Measurements from ENCODE around the gene GPBP1L1. TPM values are rescaled to one million over a fixed set of nuclear protein-coding genes. Genes with fewer than 3 reads are reported as not detected.

GPBP1L1 gene
- total RNA-seq, 2 donors from 2014 or later, result 124 to 152 TPM

DNA sequence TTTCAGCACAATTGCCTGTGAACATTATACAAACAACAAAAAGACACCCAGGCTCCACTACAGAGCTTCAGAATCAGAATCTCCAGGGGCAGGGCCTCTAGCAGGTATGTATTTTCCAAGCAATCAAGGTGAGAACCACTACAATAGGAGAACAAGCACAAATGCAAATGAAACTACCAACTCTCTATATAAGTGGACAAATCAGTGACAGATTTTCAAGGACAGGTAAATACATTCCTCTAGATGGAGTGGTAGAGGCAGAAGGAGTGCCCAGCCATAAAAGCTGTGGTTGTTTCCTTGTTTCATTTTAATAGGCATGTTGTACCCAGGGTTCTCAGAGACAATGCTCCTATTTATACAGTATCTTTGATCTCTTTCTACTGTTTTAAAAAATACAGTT lies 42.4 kb downstream of the GPBP1L1 start:
- ATAC-seq, result no peak

DNA sequence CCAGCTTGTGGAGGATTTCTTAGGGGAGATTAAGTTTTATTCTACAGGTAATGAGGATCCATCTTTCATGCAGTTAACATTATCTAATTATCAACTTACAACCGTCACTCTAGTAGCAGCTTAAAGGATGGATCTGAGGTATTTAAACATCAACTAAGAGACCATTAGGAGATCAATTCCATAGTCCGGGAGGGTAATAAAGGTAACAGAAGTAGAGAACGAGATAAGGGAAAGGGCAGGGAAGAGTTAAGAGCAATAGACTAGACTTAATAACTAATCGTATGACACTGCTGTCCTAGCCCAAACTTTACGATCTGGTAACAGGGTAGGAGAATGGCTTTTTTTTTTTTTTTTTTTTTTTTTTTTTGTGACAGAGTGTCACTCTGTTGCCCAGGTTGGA lies 43.0 kb downstream of the GPBP1L1 start:
- no peaks in the 10 kb centered on the region for H3K9me3 ChIP-seq (ENCODE audit: control insufficient read depth, low read length, poor library complexity, severe bottlenecking)
- Mint-ChIP-seq H3K36me3 (ENCODE audit: low read depth) (peaks cover 2% of the 10 kb centered on the region), H3K4me1 (peaks cover 9% of the 10 kb centered on the region), H3K27me3 (no peaks in the 10 kb centered on the region), H3K27ac (peak overlapping the region; percentile 14), H3K4me3 (no peak overlapping the region)
- DNase-seq (no peak), ATAC-seq (no peak)

More for the DNA sequence above, 42.4 kb downstream of the GPBP1L1 start:
- H3K9me3 ChIP-seq (ENCODE audit: control insufficient read depth, low read length, poor library complexity, severe bottlenecking), result no peaks in the 10 kb centered on the region
- peaks cover 2% of the 10 kb centered on the region for H3K36me3 Mint-ChIP-seq (ENCODE audit: low read depth)
- peak overlapping the region; percentile 6 for H3K27ac Mint-ChIP-seq
- no peak overlapping the region for H3K4me3 Mint-ChIP-seq
- no peak for DNase-seq
- H3K4me1 Mint-ChIP-seq, result peaks cover 10% of the 10 kb centered on the region
- H3K27me3 Mint-ChIP-seq, result no peaks in the 10 kb centered on the region

DNA sequence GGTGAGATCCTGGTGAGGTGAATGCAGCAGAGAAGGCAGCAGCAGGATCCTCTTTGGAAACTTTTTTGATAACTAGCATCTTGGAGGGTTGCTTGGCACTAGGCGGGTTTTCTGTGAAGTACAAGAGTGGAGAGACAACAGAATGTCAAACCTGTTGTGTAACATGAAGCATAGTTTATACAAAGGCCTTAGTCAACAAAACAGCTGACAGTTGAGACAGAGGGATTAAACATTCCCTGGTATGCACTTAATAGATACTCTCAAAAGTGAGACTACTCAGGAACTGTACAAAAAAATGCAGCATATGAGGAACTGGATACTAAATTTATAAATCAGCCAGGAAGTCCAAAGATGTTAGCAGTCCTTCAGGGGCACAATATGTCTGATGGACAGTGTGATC lies 46.0 kb downstream of the GPBP1L1 start:
- no peak for ATAC-seq
- no peaks in the 10 kb centered on the region for H3K27me3 Mint-ChIP-seq
- peaks cover 6% of the 10 kb centered on the region for H3K4me1 Mint-ChIP-seq
- peaks cover 2% of the 10 kb centered on the region for H3K36me3 Mint-ChIP-seq (ENCODE audit: low read depth)
- H3K9me3 ChIP-seq (ENCODE audit: control insufficient read depth, low read length, poor library complexity, severe bottlenecking), result no peaks in the 10 kb centered on the region
- H3K27ac Mint-ChIP-seq, result peak overlapping the region; percentile 83
- no peak for DNase-seq
- no peak overlapping the region for H3K4me3 Mint-ChIP-seq

DNA sequence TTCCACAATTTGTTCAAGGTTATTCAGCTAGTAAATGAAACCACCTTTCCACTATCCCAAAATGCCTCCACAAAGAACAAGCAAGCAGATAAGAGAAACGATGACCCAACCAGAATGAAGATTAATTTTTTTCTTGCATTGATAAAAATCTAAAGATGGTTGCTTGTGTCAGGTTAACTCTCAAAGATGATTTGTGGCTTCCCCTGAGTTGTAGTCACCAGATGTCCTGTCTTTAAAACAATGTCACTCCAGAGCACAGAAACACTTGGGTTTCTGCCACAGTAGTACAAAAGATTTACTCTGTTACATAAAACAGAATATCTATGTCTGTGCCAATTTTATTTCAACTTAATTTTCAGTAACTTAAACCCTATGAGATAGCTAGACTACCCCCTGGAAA lies 51.1 kb downstream of the GPBP1L1 start:
- Mint-ChIP-seq H3K27me3 (no peaks in the 10 kb centered on the region), H3K36me3 (ENCODE audit: low read depth) (peaks cover 9% of the 10 kb centered on the region), H3K27ac (no peak overlapping the region), H3K4me1 (peaks cover 3% of the 10 kb centered on the region), H3K4me3 (no peak overlapping the region)
- no peak for ATAC-seq
- no peaks in the 10 kb centered on the region for H3K9me3 ChIP-seq (ENCODE audit: control insufficient read depth, low read length, poor library complexity, severe bottlenecking)
- no peak for DNase-seq

DNA sequence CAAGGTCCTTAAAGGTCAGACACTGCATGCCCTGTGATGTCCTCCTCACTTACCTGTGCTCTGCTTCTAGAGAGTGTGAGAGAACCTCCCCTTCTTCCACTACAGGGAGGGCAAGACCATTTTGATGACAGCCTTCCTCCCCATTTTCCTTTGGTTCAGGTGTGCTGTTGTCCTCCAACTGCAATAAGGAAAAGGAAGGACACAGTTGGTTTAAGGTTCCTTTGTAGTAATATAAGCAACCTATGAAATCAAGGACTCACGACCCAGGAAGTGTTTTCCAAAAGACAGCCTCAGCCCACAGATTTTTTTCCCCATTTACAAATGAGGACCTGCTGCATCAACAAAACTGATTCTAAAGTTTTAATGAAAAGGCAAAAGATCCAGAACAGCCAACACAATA lies 55.9 kb downstream of the GPBP1L1 start:
- Mint-ChIP-seq H3K4me1 (peaks cover 3% of the 10 kb centered on the region), H3K27ac (no peak overlapping the region), H3K4me3 (no peak overlapping the region), H3K36me3 (ENCODE audit: low read depth) (peaks cover 7% of the 10 kb centered on the region), H3K27me3 (no peaks in the 10 kb centered on the region)
- H3K9me3 ChIP-seq (ENCODE audit: control insufficient read depth, low read length, poor library complexity, severe bottlenecking), result no peaks in the 10 kb centered on the region
- DNase-seq (no peak), ATAC-seq (no peak)

DNA sequence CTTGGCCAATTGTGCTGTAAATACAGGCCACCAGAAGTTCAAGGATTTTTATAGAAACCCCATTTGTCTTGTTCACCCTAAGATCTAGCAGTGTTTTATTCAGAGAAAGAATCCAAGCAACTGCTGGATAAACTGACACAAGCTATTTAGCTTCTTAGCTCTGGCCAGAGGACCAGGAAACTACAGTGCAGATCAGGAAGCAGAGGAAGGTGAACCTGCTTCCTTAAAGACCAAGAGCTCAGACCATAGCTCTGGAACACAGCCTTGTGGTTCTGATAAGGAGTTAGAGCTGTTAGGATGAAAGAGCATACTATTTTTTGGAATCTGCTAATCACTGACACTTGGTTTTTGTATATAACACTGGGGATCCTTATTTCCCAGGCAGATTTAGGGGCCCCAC lies 57.3 kb downstream of the GPBP1L1 start:
- Mint-ChIP-seq H3K27ac (no peak overlapping the region), H3K4me1 (peaks cover 3% of the 10 kb centered on the region), H3K36me3 (ENCODE audit: low read depth) (peaks cover 7% of the 10 kb centered on the region), H3K27me3 (no peaks in the 10 kb centered on the region), H3K4me3 (no peak overlapping the region)
- H3K9me3 ChIP-seq (ENCODE audit: control insufficient read depth, low read length, poor library complexity, severe bottlenecking), result no peaks in the 10 kb centered on the region
- ATAC-seq (no peak), DNase-seq (no peak)

DNA sequence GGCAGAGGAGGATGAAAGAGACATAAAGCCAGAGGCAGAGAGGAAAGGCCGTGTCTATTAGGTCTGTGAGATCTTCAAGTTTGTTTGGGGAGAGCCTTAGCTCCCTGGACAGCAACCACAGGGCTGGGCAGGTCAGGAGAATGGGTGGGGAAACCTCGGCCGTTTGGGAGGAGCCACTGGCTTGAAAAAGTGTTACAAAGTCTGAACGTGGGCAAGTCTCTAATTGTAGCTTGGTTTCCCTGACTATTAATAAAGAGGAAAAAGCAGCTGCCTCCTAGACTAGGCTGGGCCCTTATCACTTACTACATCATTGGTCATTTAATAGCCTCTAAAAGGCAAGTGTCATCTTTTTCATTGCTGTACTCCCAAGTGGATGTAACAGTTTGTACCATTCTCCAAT lies 62.4 kb downstream of the GPBP1L1 start, which contains the start of gene CCDC17:
CCDC17 (minus strand) TSS at position 83 of the 400 bp plus-strand sequence. CDS start 145 bp downstream, outside the sequence.
- Mint-ChIP-seq H3K27me3 (no peaks in the 10 kb centered on the region), H3K4me1 (peaks cover 2% of the 10 kb centered on the region), H3K27ac (peak within 1 kb of the TSS; percentile 79), H3K36me3 (ENCODE audit: low read depth) (no peaks in the 10 kb centered on the region), H3K4me3 (no peak within 1 kb of the TSS)
- no peaks in the 10 kb centered on the region for H3K9me3 ChIP-seq (ENCODE audit: control insufficient read depth, low read length, poor library complexity, severe bottlenecking)
- DNase-seq, result no peak
- ATAC-seq, result no peak

DNA sequence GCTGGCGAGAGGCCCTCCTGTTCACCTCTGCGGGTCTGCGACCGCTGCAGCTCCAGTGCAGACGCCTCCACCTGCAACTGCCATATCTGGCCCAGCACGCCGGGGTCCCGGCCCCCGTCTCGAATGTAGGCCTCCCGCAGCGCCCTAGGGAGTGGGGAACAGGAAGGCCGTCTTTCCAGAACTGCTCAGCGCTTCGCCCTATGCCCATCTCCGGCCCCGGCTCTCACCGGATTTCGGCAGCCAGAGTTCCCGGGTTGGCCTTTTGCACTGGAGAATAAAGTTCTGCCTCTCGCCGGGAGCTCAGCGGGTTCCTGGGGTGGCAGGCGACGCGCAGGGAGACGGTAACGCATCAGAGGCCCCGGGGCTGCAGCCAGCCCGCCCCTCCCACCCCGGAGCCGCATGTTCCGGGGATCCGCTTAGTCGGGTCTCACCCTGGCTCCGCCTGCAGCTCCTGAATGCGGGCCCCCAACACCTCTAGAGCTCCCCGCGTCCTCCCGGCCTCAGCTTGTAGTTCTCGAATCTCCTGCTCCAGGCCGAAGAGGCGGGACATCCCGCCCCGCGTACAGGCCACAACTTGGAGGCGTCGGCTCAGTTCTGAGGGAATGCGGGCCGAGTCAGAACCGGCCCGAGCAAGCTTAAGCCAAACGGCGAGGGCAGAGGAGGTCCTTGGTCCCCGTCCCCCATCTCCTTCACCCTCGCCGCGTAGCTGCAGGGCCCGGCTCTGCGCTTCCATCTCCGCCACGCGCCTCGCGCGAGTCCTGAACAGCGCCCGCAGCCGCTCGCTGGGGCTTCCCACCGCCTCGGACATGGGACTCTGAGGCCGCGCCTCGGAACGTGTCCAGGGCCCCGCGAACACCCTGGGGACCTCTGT lies 63.6 kb downstream of the GPBP1L1 start:
- H3K27me3 Mint-ChIP-seq, result no peaks in the 10 kb centered on the region
- no peak overlapping the region for H3K4me3 Mint-ChIP-seq
- peak overlapping the region; percentile 79 for H3K27ac Mint-ChIP-seq
- H3K4me1 Mint-ChIP-seq, result peaks cover 2% of the 10 kb centered on the region
- no peak for ATAC-seq
- H3K36me3 Mint-ChIP-seq (ENCODE audit: low read depth), result no peaks in the 10 kb centered on the region
- DNase-seq, result no peak
- H3K9me3 ChIP-seq (ENCODE audit: control insufficient read depth, low read length, poor library complexity, severe bottlenecking), result no peaks in the 10 kb centered on the region

DNA sequence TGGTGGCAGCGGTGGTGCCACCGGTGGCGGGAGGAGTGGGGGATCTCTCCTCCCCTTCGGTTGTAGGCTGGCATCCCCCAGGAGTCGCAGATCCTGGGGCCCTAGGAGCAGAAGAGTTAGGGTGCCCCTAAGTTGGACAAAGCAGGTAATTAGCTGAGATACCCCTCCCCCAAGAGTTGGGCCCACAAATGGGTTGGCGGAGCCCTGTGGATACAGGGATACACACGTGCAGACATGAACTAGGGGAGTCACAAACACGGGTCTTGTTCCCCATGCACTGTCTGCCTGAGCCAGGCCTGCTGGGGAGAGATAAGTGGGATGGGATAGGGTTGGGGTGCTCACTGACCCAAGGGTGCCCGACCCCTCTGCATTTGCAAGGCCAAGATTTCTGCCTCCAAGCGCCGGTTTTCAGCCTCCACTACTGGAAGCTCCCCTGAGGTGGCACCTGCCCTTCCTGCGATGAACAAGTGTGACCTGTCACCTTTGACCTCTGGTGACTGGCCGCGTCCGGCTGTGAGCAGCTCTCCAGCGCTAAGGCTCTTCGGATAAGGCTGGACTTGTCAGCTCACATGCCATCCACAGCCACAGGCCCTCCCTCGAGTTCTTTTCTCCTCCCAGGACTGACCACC lies 64.3 kb downstream of the GPBP1L1 start:
- peaks cover 2% of the 10 kb centered on the region for H3K4me1 Mint-ChIP-seq
- peak overlapping the region; percentile 78 for H3K27ac Mint-ChIP-seq
- ATAC-seq (no peak), DNase-seq (no peak)
- H3K36me3 Mint-ChIP-seq (ENCODE audit: low read depth), result peaks cover 3% of the 10 kb centered on the region
- no peaks in the 10 kb centered on the region for H3K27me3 Mint-ChIP-seq
- no peak overlapping the region for H3K4me3 Mint-ChIP-seq
- H3K9me3 ChIP-seq (ENCODE audit: control insufficient read depth, low read length, poor library complexity, severe bottlenecking), result no peaks in the 10 kb centered on the region

DNA sequence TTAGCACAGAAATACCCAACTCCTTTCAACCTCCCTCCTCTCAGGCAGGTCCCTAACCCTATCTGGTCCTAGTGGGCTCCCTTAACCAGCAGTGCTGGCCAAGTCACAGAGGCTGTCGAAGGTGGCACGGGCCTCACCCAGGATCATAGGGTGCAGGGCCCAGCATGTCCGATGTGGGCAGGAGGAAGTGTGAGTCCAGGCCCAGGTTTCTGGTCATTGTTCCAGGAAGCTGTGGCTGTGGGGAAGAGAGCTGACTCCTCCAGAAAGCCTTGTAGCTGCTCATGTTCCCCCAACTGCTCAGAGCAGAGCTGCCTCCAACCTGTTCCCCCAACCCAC lies 64.9 kb downstream of the GPBP1L1 start:
- no peak overlapping the region for H3K4me3 Mint-ChIP-seq
- H3K36me3 Mint-ChIP-seq (ENCODE audit: low read depth), result peaks cover 4% of the 10 kb centered on the region
- peak overlapping the region; percentile 78 for H3K27ac Mint-ChIP-seq
- ATAC-seq (peak; percentile 15), DNase-seq (no peak)
- no peaks in the 10 kb centered on the region for H3K27me3 Mint-ChIP-seq
- H3K4me1 Mint-ChIP-seq, result peaks cover 2% of the 10 kb centered on the region
- no peaks in the 10 kb centered on the region for H3K9me3 ChIP-seq (ENCODE audit: control insufficient read depth, low read length, poor library complexity, severe bottlenecking)

DNA sequence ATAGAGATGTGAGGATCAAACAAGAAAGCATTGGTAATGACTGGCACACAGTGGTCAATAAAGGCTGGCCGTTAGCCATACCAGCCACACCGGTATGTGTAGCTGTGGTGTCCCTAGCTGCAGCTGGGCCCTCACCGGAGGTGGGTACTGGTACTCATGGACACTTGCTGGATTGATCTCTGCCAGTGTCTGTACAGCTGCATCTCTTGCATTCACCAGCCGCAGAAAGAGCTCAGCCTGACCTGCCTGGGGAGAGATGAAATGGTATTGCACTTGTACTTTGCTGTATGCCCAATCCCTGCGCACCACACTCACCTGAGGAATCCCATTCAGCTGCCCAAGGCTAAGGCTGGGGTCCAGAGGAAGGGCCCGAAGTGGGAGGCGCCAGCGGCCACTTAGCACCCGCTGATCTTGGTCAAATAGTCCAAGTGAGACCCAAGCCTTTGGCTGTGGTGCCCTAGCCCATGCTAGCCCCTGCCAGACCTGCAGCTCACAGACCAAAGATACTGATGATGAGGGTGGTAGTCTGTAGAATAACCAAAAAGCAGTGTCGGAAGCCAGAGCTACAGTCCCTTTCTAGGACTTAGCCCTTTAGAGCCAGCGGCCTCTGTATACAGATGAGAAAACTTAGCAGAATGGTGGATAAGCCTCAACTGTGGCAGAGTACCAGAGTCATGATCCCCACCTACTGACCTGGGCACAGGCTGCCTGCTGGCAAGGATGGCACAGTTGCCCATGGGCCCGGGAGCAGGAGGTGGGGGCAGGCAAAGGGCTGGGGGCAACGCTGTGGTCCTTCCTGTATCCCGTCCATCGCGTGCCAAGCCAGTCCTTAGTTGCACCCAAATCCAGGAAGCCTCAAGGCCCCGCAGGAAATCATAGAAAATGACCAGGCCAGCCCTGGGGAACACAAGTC lies 65.5 kb downstream of the GPBP1L1 start:
- H3K9me3 ChIP-seq (ENCODE audit: control insufficient read depth, low read length, poor library complexity, severe bottlenecking), result no peaks in the 10 kb centered on the region
- peak; percentile 29 for ATAC-seq
- Mint-ChIP-seq H3K36me3 (ENCODE audit: low read depth) (peaks cover 6% of the 10 kb centered on the region), H3K4me1 (peaks cover 2% of the 10 kb centered on the region), H3K4me3 (no peak overlapping the region), H3K27me3 (no peaks in the 10 kb centered on the region), H3K27ac (peak overlapping the region; percentile 78)
- DNase-seq, result no peak

DNA sequence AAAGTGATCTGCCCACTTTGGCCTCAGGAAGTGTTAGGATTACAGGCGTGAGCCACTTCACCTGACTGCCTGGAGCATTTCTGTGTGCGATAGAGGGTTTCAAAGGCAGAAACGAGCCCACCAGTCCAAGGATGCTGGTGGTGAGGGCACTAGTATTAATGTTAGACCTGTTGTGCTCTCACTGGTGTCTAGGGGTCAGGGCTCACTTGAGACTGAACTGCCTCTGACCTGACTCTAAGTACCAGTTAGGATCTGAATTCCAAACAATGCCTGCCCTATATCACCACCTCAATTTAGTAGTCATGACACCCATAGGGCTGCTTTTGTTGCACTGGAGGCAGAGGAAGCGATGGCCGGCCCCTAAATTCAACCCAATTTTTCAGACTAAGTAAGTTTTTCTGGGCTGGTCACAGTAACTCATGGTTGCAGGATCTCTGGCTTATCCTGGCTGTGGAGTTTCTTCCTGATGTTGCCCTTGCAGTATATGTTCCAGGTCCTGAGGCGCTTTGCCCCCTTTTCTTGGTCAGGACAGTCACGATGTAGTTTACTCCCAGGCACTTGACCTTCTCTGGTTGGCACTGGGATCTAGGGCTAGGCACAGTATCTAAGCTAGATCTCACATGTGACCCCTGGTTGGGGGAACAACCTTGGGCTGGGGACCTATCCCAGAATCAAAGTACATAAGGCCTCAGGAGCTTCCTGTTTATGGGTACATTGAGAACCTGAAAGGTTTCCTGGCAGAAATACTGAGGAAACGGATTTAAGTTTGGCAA lies 67.0 kb downstream of the GPBP1L1 start:
- Mint-ChIP-seq H3K4me3 (no peak overlapping the region), H3K36me3 (ENCODE audit: low read depth) (peaks cover 9% of the 10 kb centered on the region), H3K27ac (peak overlapping the region; percentile 78), H3K27me3 (no peaks in the 10 kb centered on the region), H3K4me1 (peaks cover 2% of the 10 kb centered on the region)
- H3K9me3 ChIP-seq (ENCODE audit: control insufficient read depth, low read length, poor library complexity, severe bottlenecking), result no peaks in the 10 kb centered on the region
- DNase-seq (no peak), ATAC-seq (no peak)

Measured in T-helper 17 cell (primary cell).